Activated CD8-positive, alpha-beta T cell treated with anti-CD3 and anti-CD28 coated beads for 36 hours (primary cell): Measurements from ENCODE around the gene THOC6. TPM values are rescaled to one million over a fixed set of nuclear protein-coding genes. Genes with fewer than 3 reads are reported as not detected.

Experiments used
- ATAC-seq: fragments of 200-7000 bp; cut with Tn5 transposase; one replicate; pipeline ENCODE4 v1.10.0; 2021; ENCODE audit warnings: mild to moderate bottlenecking, moderate library complexity
- CTCF ChIA-PET: fragments of 350-600 bp; sonication (Branson Sonifier 250); formaldehyde crosslinking; loops from one replicate; lab custom pipeline; 2021; ENCODE audit warnings: antibody characterized with exemption; lab: Charles Lee
- POLR2A ChIA-PET: fragments of 350-600 bp; sonication (Branson Sonifier 250); formaldehyde crosslinking; loops from one replicate; lab custom pipeline; 2021; ENCODE audit warnings: antibody characterized with exemption; lab: Charles Lee
- DNase-seq: peaks from one replicate; pipeline ENCODE4 v3.0.0-alpha.2; 2020
- H3K27ac Mint-ChIP-seq: one replicate; pipeline ENCODE4 v1.8.0; 2021; ENCODE audit warnings: mild to moderate bottlenecking, mixed read lengths
- H3K27me3 Mint-ChIP-seq: one replicate; pipeline ENCODE4 v1.8.0; 2021; ENCODE audit warnings: mixed read lengths
- H3K36me3 Mint-ChIP-seq: one replicate; pipeline ENCODE4 v1.8.0; 2021; ENCODE audit warnings: low read depth, mixed read lengths
- H3K4me1 Mint-ChIP-seq: one replicate; pipeline ENCODE4 v1.8.0; 2021; ENCODE audit warnings: low read depth, mixed read lengths
- H3K4me3 Mint-ChIP-seq: one replicate; pipeline ENCODE4 v1.8.0; 2021; ENCODE audit warnings: mild to moderate bottlenecking, moderate library complexity, mixed read lengths
- H3K9me3 Mint-ChIP-seq: one replicate; pipeline ENCODE4 v1.8.0; 2021; ENCODE audit warnings: mixed read lengths
- intact Hi-C: fragments of 100-400 bp; cut with micrococcal nuclease; formaldehyde crosslinking; loops from one replicate; pipeline ENCODE4 v1.10.0; 2022
- total RNA-seq, 2 experiments: library from RNA; stranded (reverse); gene quantifications; one replicate each; pipeline ENCODE4 v1.2.3, GENCODE V29; 2021
- TF ChIP-seq, protein P1 (sequence below): fragments of 200-600 bp; IDR thresholded peaks from one replicate; pipeline ENCODE4 v1.8.0; 2022; ENCODE audit warnings: antibody characterized with exemption, mild to moderate bottlenecking

The THOC6 gene
- total RNA-seq, 2 experiments from 2014 or later: 55.4 to 56.6 TPM

DNA sequence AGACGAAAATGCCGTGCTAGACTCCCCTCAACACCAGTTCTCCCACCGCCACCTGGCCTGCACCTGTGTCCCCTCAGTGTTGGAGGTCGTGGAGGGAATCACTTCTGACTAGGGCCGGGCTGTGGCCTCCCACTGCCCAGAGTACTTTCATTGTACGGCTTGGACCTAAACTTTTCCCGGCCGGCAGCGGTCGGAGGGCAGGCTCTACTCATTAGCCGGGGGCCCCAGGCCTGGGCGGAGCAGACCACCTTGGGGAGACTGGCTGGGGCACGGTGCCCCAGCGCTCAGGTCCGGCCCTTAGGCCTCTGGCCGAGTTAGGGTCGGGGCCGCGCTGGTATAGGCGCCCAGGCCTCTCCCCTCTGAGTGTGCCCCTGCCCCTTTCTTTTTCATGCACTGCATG, 6.5 kb upstream of the THOC6 start:
- POLR2A ChIA-PET: no interaction called here
- H3K27ac Mint-ChIP-seq: no peak overlapping the region
- intact Hi-C loops: no loop called here
- peaks cover 25% of the 10 kb centered on the region for H3K4me1 Mint-ChIP-seq
- TF ChIP-seq, protein P1, sequence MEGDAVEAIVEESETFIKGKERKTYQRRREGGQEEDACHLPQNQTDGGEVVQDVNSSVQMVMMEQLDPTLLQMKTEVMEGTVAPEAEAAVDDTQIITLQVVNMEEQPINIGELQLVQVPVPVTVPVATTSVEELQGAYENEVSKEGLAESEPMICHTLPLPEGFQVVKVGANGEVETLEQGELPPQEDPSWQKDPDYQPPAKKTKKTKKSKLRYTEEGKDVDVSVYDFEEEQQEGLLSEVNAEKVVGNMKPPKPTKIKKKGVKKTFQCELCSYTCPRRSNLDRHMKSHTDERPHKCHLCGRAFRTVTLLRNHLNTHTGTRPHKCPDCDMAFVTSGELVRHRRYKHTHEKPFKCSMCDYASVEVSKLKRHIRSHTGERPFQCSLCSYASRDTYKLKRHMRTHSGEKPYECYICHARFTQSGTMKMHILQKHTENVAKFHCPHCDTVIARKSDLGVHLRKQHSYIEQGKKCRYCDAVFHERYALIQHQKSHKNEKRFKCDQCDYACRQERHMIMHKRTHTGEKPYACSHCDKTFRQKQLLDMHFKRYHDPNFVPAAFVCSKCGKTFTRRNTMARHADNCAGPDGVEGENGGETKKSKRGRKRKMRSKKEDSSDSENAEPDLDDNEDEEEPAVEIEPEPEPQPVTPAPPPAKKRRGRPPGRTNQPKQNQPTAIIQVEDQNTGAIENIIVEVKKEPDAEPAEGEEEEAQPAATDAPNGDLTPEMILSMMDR: no peak
- DNase-seq (no peak), ATAC-seq (no peak)
- H3K36me3 Mint-ChIP-seq: no peaks in the 10 kb centered on the region
- H3K27me3 Mint-ChIP-seq: peaks cover 10% of the 10 kb centered on the region
- CTCF ChIA-PET: interaction anchor here (10.5 kb wide), 1 partner anchor 14 kb away, joined by 135 read pairs; no protein-coding TSS in a partner anchor
- H3K4me3 Mint-ChIP-seq: no peak overlapping the region
- H3K9me3 Mint-ChIP-seq: no peaks in the 10 kb centered on the region

DNA sequence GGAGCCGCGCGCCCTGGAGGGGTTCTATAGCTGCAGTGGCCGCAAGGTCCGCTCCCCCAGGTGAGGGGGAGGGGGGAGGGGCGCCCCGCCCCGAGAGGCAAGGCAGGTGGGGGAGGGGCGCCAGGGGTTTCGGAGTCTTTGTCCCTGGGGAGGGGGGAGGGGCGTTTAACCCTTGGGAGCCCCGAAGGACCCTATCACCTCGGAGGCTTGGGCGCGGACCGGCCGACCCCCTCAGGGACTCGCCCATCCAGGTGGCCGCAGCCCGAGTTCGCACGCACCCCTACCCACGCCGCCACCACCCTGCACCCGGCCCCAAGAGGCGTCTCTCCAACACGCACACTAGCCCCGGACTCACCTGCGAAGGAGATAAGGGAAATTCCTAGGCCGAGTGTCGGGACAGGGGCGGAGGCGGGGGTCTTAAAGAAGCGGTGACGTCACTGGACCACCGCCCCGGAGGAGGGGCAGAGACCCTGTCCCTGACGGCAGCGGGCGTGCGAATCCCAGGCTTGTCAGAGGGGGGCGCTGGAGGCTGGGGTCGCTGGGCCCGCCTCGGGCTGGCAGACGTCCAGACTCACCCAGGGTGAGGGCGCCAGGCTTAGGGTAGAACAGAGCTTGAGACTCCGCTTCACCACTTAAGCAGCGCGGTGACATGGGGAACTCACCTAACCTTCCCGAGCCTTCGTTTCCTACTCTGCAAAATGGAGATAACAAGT, 5.9 kb upstream of the THOC6 start, which contains the start of gene CLDN6:
Gene CLDN6, minus strand, starts transcription at position 390 of the 713 bp plus-strand sequence. CDS start 2,162 bp downstream, outside the sequence.
- POLR2A ChIA-PET: interaction anchor here (0.9 kb wide), 1 partner anchor 165 kb away, joined by 3 read pairs; no protein-coding TSS in a partner anchor
- no peak for ATAC-seq
- peaks cover 6% of the 10 kb centered on the region for H3K27me3 Mint-ChIP-seq
- DNase-seq: peak; percentile 69
- intact Hi-C loops: no loop called here
- CTCF ChIA-PET: interaction anchor here (1.0 to 10.5 kb wide), 4 partner anchors 8 to 16 kb away, joined by 3 to 135 read pairs (median 30); no protein-coding TSS in a partner anchor
- no peaks in the 10 kb centered on the region for H3K9me3 Mint-ChIP-seq
- H3K36me3 Mint-ChIP-seq: no peaks in the 10 kb centered on the region
- H3K27ac Mint-ChIP-seq: no peak within 1 kb of the TSS
- TF ChIP-seq, protein P1: peak; percentile 57
- H3K4me3 Mint-ChIP-seq: no peak within 1 kb of the TSS
- H3K4me1 Mint-ChIP-seq: peaks cover 31% of the 10 kb centered on the region

DNA sequence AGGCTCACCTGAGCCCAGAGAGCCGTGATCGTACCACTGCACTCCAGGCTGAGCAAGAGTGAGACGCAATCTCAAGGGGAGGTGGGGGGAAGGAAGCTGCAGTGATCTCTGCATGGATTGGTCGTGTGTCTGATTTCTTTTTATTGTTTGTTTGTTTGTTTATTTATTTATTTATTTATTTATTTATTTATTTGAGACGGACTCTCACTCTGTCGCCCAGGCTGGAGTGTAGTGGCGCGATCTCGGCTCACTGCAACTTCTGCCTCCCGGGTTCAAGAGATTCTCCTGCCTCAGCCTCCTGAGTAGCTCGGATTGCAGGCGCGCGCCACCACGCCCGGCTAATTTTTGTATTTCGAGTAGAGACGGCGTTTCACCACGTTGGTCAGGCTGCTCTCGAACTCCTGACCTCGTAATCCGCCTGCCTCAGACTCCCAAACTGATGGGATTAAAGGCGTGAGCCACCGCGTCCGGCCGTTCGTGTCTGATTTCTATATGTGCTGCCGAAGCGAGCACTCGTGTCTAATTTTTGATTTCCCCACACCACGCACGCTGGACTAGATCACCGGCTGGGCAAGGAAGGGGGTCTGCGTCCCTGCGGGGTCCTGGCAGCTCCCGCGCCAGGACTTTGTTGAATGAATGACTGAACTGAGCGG, 4.1 kb upstream of the THOC6 start:
- peak overlapping the region; percentile 77 for H3K4me3 Mint-ChIP-seq
- ChIA-PET CTCF (interaction anchor here (0.6 to 10.5 kb wide), 9 partner anchors 10 to 131 kb away, joined by 3 to 135 read pairs (median 5); no protein-coding TSS in a partner anchor), POLR2A (interaction anchor here (0.6 to 2.1 kb wide), 8 partner anchors 9 to 108 kb away, joined by 3 to 6 read pairs (median 4); partner anchors contain the start of gene FLYWCH1)
- H3K9me3 Mint-ChIP-seq: no peaks in the 10 kb centered on the region
- no peak for ATAC-seq
- peak; percentile 27 for DNase-seq
- H3K27me3 Mint-ChIP-seq: peaks cover 4% of the 10 kb centered on the region
- peaks cover 41% of the 10 kb centered on the region for H3K4me1 Mint-ChIP-seq
- peaks cover 2% of the 10 kb centered on the region for H3K36me3 Mint-ChIP-seq
- TF ChIP-seq, protein P1: no peak
- intact Hi-C loops: no loop called here
- H3K27ac Mint-ChIP-seq: peak overlapping the region; percentile 72

DNA sequence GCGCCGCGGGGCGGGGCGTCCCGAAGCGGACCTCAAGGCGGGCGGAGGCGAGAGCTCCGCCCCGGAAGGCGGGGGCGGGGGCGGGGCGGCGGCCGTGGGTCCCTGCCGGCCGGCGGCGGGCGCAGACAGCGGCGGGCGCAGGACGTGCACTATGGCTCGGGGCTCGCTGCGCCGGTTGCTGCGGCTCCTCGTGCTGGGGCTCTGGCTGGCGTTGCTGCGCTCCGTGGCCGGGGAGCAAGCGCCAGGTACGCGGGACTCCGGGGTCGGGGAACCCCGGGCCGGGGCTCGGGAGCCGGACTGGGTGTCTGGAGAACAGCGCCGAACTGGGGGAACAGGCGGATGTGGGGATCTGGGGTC, 3.6 kb upstream of the THOC6 start, which contains the start of gene TNFRSF12A:
Gene TNFRSF12A, plus strand, starts transcription at position 122 of the 357 bp plus-strand sequence. Its CDS starts 30 bp downstream, at position 152.
- H3K27ac Mint-ChIP-seq: peak within 1 kb of the TSS; percentile 97

More for the DNA sequence above, 3.6 kb upstream of the THOC6 start, which contains the start of gene TNFRSF12A:
- POLR2A ChIA-PET: interaction anchor here (0.6 to 2.1 kb wide), 9 partner anchors 9 to 108 kb away, joined by 3 to 6 read pairs (median 4); partner anchors contain the start of gene FLYWCH1
- Mint-ChIP-seq H3K4me1 (peaks cover 43% of the 10 kb centered on the region), H3K27me3 (peaks cover 4% of the 10 kb centered on the region), H3K36me3 (peaks cover 2% of the 10 kb centered on the region), H3K9me3 (no peaks in the 10 kb centered on the region), H3K4me3 (peak within 1 kb of the TSS; percentile 77)
- intact Hi-C loops: no loop called here
- TF ChIP-seq, protein P1: no peak
- peak; percentile 82 for DNase-seq
- peak; percentile 8 for ATAC-seq
- CTCF ChIA-PET: interaction anchor here (0.6 to 10.5 kb wide), 9 partner anchors 10 to 130 kb away, joined by 3 to 135 read pairs (median 5); no protein-coding TSS in a partner anchor
